AML-193 (cell line): ENCODE data around the gene STAG3.
"Not testable (repeated sequence)": the region's sequence is repeated elsewhere in the genome, so short reads cannot be mapped to it uniquely, and the experiment has no call there.

Experiments
- DNase-seq, 2 experiments: peaks; one replicate each; lab custom pipeline; 2025; lab: John Stamatoyannopoulos, UW

The STAG3 gene

GRCh38 chr7:100177045-100178001 lies at the start of gene STAG3, which contains the start of gene GPC2:
STAG3 (plus strand) TSS chr7:100177918; CDS start chr7:100180557, 2,639 bp downstream.
GPC2 (minus strand) TSS chr7:100177381; CDS start chr7:100177199, 182 bp downstream.
- peak; percentile 89 to 92 for DNase-seq

GRCh38 chr7:100128637-100128963 lies 49.1 kb upstream of the STAG3 start:
- no peak for DNase-seq

DNA sequence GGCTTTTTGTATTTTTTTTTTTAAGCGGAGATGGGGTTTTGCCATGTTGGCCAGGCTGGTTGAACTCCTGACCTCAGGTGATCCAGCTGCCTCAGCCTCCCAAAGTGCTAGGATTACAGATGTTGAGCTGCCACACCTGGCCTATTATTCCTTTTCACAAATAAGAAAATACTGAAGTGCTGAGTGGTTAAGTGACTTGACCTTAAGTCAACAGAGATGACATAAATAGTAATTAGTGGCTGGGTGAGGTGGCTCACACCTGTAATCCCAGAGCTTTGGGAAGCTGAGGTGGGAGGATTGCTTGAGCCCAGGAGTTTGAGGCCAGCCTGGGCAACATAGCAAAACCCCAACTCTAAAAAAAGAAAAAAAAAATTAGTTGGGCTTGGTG lies 47.5 kb upstream of the STAG3 start:
- not testable (repeated sequence) for DNase-seq

DNA sequence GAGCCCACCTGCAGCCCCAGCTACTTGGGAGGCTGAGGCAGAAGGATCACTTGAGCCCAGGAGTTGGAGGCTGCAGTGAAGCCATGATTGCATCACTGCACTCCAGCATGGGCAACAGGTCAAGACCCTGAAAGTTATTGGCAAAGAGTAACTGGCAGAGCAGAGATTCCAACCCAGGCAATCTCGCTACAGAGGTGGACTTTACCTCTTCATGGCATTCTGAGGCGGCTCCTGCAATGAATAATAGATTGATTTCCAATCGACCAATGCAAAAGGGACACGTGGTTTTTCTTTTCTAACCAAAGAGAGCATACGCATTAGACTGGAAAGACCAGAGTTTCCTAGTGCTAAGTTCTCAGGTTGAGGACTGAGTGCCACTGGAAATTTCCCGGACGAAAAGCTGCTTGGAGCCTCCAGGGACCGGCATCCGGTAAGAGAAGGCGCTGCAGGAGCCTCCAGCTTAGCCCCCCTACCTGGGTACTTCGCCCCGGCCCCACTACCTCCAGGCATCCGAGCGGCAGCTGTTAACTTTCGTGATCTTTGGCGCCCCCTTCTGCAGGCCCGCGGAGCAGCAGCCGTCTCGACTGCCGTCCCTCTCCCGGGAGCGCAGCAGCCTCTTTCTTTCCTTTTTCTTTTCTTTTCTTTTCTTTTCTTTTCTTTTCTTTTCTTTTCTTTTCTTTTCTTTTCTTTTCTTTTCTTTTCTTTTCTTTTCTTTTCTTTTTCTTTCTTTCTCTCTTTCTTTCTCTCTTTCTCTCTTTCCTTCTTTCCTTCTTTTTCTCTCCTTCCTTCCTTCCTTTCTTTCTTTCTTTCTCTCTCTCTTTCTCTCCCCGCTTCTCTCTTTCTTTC lies 46.9 kb upstream of the STAG3 start:
- peak; percentile 21 to 36 for DNase-seq

- no peak for DNase-seq
Measured at GRCh38 chr7:100132126-100132525, 45.6 kb upstream of the STAG3 start.

- peak; percentile 50 to 53 for DNase-seq
Measured at GRCh38 chr7:100132697-100133151, 45.0 kb upstream of the STAG3 start.

GRCh38 chr7:100137851-100138760 lies 39.6 kb upstream of the STAG3 start:
- no peak for DNase-seq

DNA sequence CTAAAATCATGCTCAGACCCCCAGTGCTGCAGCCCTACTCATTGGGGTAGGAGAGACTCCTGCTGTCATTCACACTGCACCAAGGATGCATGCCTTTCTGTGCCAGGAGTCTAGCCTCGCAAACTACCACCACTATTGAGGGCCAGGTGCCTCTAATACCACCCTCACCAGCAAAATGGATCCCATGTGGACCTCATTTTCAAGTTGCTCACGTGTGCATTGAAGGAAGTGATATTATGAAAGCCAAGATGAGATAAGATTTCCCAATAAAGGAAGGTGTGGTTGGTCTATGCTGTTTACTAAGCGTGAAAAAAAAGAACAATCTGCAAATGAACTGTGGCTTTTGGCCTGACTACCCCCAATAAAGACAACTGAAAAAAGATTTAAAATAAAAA lies 36.2 kb upstream of the STAG3 start:
- peak; percentile 34 to 45 for DNase-seq

DNA sequence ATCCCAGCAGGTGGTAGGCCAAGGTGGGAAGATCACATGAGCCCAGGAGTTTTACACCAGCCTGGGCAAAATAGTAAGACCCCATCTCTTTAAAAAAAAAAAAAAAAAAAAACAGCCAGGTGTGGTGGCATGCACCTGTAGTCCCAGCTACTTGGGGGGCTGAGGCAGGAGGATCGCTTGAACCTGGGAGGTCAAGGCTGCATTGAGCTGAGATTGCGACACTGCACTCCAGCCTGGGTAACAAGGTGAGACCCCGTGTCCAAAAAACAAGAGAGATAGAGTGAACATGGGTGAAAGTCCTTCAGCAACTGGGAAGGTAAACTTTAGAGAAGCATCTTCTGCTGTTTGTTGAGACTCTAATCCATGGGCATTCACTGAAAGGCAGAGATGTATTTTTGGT lies 35.3 kb upstream of the STAG3 start:
- DNase-seq = no peak

- DNase-seq = not testable (repeated sequence)
Measured at GRCh38 chr7:100146350-100146749, 31.4 kb upstream of the STAG3 start.

GRCh38 chr7:100147278-100147677 lies 30.4 kb upstream of the STAG3 start:
- no peak for DNase-seq

GRCh38 chr7:100148225-100148558 lies 29.5 kb upstream of the STAG3 start:
- no peak for DNase-seq

DNA sequence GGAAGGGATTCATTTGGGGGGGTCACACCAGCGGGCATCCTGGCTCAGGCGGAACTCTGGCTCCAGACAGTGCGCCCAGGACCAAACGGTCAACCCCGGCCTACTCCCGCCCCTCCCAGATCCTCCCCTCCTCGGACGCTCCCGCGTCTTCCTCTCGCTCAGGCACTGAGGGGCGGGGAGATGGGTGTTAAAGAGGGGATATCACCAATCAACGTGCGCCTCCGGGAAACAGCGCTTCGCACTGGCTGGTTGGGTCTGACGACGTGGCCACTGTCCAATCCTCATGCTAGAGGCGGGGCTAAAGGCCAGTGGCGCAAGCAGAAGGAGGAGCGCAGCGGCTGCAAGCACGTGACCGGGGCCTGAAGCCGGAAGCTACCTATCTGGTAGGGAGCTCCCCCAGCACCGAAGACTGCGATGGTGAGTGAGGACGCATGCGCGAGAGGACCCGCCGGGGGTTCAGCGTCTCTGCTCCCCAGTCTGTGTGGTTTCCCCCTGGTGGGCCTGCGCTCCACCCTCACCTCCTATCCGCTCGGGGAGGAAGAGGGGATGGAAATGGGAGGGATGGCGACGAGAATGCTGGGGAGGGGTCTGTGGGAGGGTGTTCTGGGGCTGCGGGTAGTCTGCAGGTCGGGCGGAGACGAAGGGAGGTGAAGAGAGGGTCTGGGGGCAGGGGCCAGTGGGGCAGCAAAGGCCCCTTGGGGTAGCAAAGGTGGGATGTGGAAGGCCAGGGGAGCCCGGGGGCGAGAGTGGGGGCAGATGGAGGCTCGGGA lies 29.0 kb upstream of the STAG3 start, which contains the start of gene LAMTOR4:
Gene LAMTOR4, plus strand, starts transcription at position 360 of the 770 bp plus-strand sequence. Its CDS starts 55 bp downstream, at position 415.
- DNase-seq = peak; percentile 96

- DNase-seq = peak; percentile 80 to 87
Measured at GRCh38 chr7:100152404-100152803, 25.3 kb upstream of the STAG3 start.

DNA sequence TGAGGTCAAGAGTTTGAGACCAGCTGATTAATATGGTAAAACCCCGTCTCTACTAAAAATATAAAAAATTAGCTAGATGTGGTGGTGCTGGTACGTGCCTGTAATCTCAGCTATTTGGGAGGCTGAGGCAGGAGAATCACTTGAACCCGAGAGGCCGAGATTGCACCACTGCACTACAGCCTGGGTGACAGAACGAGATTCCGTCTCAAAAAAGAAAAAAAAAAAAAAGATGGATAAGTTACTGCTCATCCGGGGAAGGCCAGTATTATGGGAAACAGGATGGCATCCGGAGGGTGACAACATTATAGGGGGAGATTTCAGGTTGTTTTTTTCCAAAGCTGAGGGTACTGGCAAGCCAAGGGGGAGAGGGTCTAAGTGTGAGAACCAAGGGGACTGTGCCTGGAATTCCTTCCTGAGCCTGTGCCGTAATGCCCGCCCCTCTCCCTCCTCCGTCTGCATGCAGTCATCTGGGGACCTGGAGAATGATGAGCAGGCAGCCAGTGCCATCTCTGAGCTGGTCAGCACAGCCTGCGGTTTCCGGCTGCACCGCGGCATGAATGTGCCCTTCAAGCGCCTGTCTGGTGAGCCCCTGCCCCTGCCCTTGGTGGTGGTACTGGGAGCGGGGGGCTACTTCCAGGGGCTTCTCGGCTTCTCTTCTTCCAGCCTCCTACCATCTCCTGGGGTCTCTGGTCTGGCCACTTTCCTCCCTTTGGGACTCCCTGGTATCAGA lies 24.6 kb upstream of the STAG3 start:
- DNase-seq = no peak

DNA sequence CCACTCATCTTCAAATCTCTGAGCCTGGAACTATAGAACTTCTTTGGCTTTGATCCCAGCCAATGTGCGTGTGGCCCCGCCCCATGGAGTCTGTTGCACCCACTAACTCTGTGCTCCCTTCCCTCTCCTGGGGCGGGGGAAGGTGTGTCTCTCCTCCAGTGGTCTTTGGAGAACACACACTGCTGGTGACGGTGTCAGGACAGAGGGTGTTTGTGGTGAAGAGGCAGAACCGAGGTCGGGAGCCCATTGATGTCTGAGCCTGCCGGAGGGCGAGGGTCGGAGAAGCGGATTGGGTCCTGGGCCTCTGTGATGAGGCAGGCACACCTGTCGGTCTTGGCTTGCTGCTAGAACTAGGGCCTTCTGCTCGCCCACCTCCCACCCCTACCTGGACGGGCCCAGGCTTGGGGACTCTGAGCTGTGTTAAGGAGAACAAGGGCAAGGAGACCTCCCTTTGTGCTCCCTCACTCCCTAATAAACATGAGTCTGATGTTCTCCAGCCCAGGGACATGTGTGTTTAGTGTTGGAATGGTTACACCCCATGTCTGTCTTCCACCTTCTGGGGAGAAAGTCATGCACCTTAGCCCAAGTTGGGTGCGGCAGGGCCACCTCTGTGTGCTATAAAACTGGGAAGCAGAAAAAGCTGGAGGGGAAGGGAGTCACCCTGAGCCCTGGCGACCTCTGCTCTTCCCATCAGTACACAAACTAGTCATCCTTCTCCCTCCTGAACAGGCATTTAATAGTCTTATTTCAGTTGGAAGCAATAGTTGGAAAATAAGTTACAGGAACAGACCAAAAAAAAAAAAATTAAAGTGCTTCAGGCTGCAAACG lies 23.8 kb upstream of the STAG3 start:
- no peak for DNase-seq

DNA sequence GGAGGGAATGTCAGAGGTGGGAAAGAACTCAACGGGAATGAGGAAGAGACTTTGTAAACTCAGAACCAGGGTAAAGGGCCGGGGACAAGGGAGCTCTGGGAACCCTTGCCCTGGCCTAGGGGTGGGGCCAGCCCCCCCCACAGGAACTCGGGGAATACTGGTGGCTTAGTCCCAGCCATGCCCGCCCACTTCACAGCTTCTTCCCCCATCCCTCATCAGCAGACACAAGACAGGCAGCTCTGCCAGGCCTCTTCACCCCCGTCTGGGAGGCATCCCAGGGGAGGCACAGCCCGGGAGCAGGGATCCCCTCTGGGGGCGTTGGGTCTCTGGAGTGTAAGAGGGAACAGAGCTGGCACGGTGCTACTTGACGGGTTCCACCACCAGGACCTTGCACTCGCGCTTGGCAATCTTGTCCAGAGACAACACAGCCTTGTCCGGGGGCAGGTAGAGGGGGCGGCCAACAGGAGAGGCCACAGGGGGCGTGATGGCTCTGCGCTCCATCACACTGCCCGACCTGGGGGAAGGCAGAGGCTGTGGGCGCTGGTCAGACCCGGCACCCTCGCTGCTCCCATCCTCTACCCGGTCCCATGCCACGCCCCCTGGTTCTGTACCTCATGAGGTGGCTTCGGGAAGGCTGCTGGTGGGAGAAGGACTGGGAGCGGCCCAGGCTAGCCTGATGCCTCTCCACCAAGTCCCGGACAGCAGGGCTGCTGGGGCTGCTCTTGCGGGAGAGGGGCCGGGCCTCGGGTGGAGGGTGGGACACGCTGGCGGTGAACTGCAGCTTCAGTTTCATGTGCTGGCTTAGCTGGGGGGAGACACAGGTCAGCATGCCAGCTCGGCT lies 22.8 kb upstream of the STAG3 start:
- no peak for DNase-seq
